Kidney tubule cell (primary cell): ENCODE data around the gene LINS1.

Experiments
- DNase-seq: peaks from one replicate; pipeline ENCODE4 v3.0.0-alpha.2; 2018; ENCODE audit warnings: low spot score

The LINS1 gene

GRCh38 chr15:100602064-100602822 is at the start of gene LINS1, which contains the start of gene ASB7:
Gene LINS1 (minus strand): TSS chr15:100602184. CDS start chr15:100580842, 21,342 bp downstream.
Gene ASB7 (plus strand): TSS chr15:100602589. CDS start chr15:100612217, 9,628 bp downstream.
- DNase-seq, result peak; percentile 100

- no peak for DNase-seq
These were observed 49.3 kb upstream of the LINS1 start for GRCh38 chr15:100651253-100651652.

GRCh38 chr15:100650685-100651084 is 48.7 kb upstream of the LINS1 start:
- no peak for DNase-seq

GRCh38 chr15:100648951-100649350 is 47.0 kb upstream of the LINS1 start:
- DNase-seq, result no peak

GRCh38 chr15:100645671-100646070 is 43.7 kb upstream of the LINS1 start:
- no peak for DNase-seq

- no peak for DNase-seq
These were observed 41.0 kb upstream of the LINS1 start for GRCh38 chr15:100642950-100643338.

GRCh38 chr15:100642213-100642949 is 40.4 kb upstream of the LINS1 start:
- no peak for DNase-seq

GRCh38 chr15:100638177-100638730 is 36.3 kb upstream of the LINS1 start:
- DNase-seq, result no peak

- no peak for DNase-seq
These were observed 33.6 kb upstream of the LINS1 start for GRCh38 chr15:100635406-100636071.

- DNase-seq, result no peak
These were observed 31.7 kb upstream of the LINS1 start for GRCh38 chr15:100633763-100634075.

GRCh38 chr15:100631831-100632230 is 29.8 kb upstream of the LINS1 start:
- DNase-seq, result no peak

GRCh38 chr15:100628746-100629145 is 26.8 kb upstream of the LINS1 start:
- no peak for DNase-seq

- peak; percentile 80 for DNase-seq
These were observed 25.9 kb upstream of the LINS1 start for GRCh38 chr15:100627789-100628395.

- peak; percentile 9 for DNase-seq
These were observed 21.3 kb upstream of the LINS1 start for GRCh38 chr15:100623301-100623700.

GRCh38 chr15:100616700-100617099 is 14.7 kb upstream of the LINS1 start:
- no peak for DNase-seq

- DNase-seq, result no peak
These were observed 13.8 kb upstream of the LINS1 start for GRCh38 chr15:100615801-100616200.

- DNase-seq, result no peak
These were observed 12.9 kb upstream of the LINS1 start for GRCh38 chr15:100614918-100615317.

- DNase-seq, result no peak
These were observed 12.4 kb upstream of the LINS1 start for GRCh38 chr15:100614336-100614735.

GRCh38 chr15:100613208-100613607 is 11.2 kb upstream of the LINS1 start:
- no peak for DNase-seq

- DNase-seq, result no peak
These were observed 10.6 kb upstream of the LINS1 start for GRCh38 chr15:100612539-100612938.

GRCh38 chr15:100602823-100603393 is 924 bp upstream of the LINS1 start:
- peak; percentile 52 for DNase-seq

- no peak for DNase-seq
These were observed 344 bp downstream of the LINS1 start for GRCh38 chr15:100601617-100602063.
